Measurements from ENCODE around the gene UBE2J1. TPM values are rescaled to one million over a fixed set of nuclear protein-coding genes. Genes with fewer than 3 reads are reported as not detected.

Gene UBE2J1
- total and polyA plus RNA-seq, 10 of the 15 experiments (the other 5 are each of a cell fraction or from before 2014, with no cell fraction given), result 48.7 to 131 (median 90.0) TPM

GRCh38 chr6:89281779-89282246 is 70.7 kb downstream of the UBE2J1 start (continued):
- TF ChIP-seq USF1 (IDR thresholded peaks at IDR 0.05; ENCODE audit: borderline replicate concordance, extremely low read length, insufficient read depth, low read depth, low read length) (no peak), MAX (IDR thresholded peaks at IDR 0.05; ENCODE audit: low read depth, low read length) (no peak), CTCF (IDR thresholded peaks at IDR 0.05 in 2 of 3, conservative IDR thresholded peaks at IDR 0.05 in 1 of 3; ENCODE audit: control insufficient read depth in 2 of 3, extremely low read depth in 1 of 3, insufficient read depth in 1 of 3, low read depth in 3 of 3, low read length in 3 of 3) (peak; percentile 60 to 86 (median 79)), STAT3 (IDR thresholded peaks at IDR 0.05; ENCODE audit: low read depth, low read length) (no peak), SREBF1 (IDR thresholded peaks at IDR 0.05; ENCODE audit: low read length) (no peak), ATF7 (IDR thresholded peaks at IDR 0.05; ENCODE audit: low read depth) (no peak), KDM1A (IDR thresholded peaks at IDR 0.05; ENCODE audit: borderline replicate concordance) (no peak), ZNF24 (IDR thresholded peaks at IDR 0.05) (no peak), NRF1 (conservative IDR thresholded peaks at IDR 0.05; ENCODE audit: low read depth, low read length) (no peak), BCLAF1 (IDR thresholded peaks at IDR 0.05) (no peak), STAT1 (conservative IDR thresholded peaks at IDR 0.05) (no peak), YY1 (IDR thresholded peaks at IDR 0.05; ENCODE audit: low read depth, low read length) (peak; percentile 78), IRF3 (IDR thresholded peaks at IDR 0.05) (no peak), ZNF217 (IDR thresholded peaks at IDR 0.05) (no peak), SRF (IDR thresholded peaks at IDR 0.05; ENCODE audit: low read depth in 2 of 2, low read length in 2 of 2) (no peak), MEF2B (IDR thresholded peaks at IDR 0.05; ENCODE audit: partially characterized antibody, poor library complexity, severe bottlenecking) (no peak), CHD4 (IDR thresholded peaks at IDR 0.05) (no peak), ZZZ3 (IDR thresholded peaks at IDR 0.05; ENCODE audit: control insufficient read depth, insufficient read length, low read depth) (no peak), RBBP5 (conservative IDR thresholded peaks at IDR 0.05) (no peak), FOS (IDR thresholded peaks at IDR 0.05; ENCODE audit: borderline replicate concordance, extremely low read depth, insufficient read length) (no peak), JUND (IDR thresholded peaks at IDR 0.05; ENCODE audit: low read depth, low read length) (no peak), NR2C1 (IDR thresholded peaks at IDR 0.05) (no peak), HDGF (IDR thresholded peaks at IDR 0.05) (peak; percentile 89), RCOR1 (conservative IDR thresholded peaks at IDR 0.05; ENCODE audit: low read depth, low read length) (no peak), EGR1 (IDR thresholded peaks at IDR 0.05; ENCODE audit: borderline replicate concordance in 1 of 2, low read depth in 2 of 2, low read length in 2 of 2) (no peak), IRF4 (IDR thresholded peaks at IDR 0.05; ENCODE audit: low read depth, low read length) (peak; percentile 56; the same call in 1 of the 2 replicates)
